NCI-H510A treated with DMSO at 0.1 percent for 48 hours (cell line): Measurements from ENCODE around the gene KDM4D.
"Not testable (repeated sequence)": the region's sequence is repeated elsewhere in the genome, so short reads cannot be mapped to it uniquely, and the experiment has no call there.

Experiments
- DNase-seq: peaks from one replicate; lab custom pipeline; 2025; lab: John Stamatoyannopoulos, UW

Gene KDM4D

GRCh38 chr11:95033051-95033450, 59.5 kb downstream of the KDM4D start:
- no peak for DNase-seq

- no peak for DNase-seq
Measured at GRCh38 chr11:95035316-95035715, 61.8 kb downstream of the KDM4D start.

- DNase-seq: not testable (repeated sequence)
Measured at GRCh38 chr11:95037356-95038035, 64.0 kb downstream of the KDM4D start.

DNA sequence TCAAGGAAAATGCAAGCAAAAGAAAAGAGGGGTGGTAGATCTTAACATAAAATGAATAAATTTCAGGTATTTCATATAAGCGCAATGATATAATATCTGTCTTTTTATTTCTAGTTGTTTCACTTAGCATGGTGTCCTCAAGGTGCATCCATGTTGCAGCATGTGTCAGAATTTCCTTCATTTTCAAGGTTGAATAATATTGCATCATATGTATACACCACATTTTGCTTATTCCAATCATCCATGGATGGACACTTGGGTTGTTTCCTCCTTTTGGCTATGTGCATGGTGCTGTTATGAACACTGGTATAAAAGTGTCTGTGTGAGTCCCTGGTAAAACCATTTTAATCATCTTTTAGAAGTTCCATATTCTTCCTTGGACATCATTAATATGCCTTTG, 68.7 kb downstream of the KDM4D start:
- DNase-seq: no peak

DNA sequence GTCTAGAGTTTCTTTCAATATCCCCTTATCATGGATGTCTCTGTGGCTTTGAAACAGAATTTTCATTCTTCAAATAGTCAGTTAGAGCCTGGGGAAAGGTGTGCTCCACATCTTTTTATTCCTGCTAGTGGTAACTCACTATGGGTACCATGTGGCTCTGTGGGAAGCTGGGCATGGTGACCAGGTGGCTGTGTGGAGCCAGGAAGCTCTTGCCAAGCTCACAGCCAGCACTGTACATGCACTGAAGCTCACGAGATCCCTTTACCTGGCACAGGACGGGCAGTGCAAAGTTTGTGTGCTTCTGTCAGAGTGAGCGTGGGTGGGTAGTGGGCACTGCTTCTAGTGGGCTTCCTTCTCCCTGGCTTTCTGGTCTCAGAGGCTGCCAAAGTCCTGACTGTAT, 69.4 kb downstream of the KDM4D start:
- DNase-seq: no peak

DNA sequence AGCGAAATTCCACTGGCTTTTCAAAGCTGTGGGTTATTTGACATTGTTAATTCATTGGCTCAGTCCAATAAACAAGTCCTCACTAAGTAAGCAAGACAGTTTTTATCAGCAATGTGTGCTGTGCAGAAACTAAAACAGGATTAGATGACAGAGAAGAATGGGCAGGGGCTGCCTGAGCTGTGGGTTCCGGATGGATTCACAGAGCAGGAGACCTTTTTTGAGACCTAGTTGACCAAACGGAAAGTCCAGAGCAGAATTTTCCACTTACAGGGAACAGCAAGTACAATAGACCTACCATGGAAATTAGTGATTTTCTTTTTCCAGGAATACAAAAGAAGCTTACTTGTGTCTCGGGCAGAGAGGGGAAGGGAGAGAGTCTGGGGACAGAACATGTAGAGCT, 70.5 kb downstream of the KDM4D start:
- no peak for DNase-seq

DNA sequence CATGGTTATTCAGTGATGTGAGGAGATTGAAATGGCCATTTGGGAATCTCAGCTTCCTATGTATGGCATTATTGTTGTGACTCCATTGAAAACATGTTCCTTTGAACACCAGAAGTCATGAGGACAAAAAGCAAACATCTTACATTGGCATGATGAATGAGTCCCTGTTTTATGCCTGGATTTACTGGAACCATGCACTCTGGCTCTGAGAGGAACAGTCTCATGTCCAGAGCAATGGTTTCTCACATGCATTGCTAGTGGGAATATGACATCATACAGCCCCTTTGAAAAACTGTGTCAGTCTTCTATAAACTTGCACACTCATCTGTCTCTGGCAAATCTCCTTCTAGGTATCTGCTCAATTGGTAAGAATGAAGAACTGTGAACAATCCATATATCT, 72.3 kb downstream of the KDM4D start:
- DNase-seq: no peak
